Esophagus squamous epithelium (tissue), 4 donors: Measurements from ENCODE around the gene FAM236C.
"Not testable (repeated sequence)": the region's sequence is repeated elsewhere in the genome, so short reads cannot be mapped to it uniquely, and the experiment has no call there.

Experiments used
- POLR2A ChIP-seq, 4 donors: fragments of 450-650 bp; IDR thresholded peaks; one replicate each; pipeline ENCODE4 v1.6.1; 2017; ENCODE audit warnings: antibody characterized with exemption in 4 of 4, mild to moderate bottlenecking in 4 of 4, moderate library complexity in 3 of 4
- TF ChIP-seq, protein P1 (sequence below), 6 experiments: fragments of 450-650 bp in 4 of 6; fragments of 200-600 bp in 2 of 6; sonication (generic) in 2 of 6; IDR thresholded peaks; one replicate each; pipeline ENCODE4 v1.5.1; 2016 to 2019; ENCODE audit warnings: antibody characterized with exemption in 6 of 6, mild to moderate bottlenecking in 4 of 6, moderate library complexity in 4 of 6

DNA sequence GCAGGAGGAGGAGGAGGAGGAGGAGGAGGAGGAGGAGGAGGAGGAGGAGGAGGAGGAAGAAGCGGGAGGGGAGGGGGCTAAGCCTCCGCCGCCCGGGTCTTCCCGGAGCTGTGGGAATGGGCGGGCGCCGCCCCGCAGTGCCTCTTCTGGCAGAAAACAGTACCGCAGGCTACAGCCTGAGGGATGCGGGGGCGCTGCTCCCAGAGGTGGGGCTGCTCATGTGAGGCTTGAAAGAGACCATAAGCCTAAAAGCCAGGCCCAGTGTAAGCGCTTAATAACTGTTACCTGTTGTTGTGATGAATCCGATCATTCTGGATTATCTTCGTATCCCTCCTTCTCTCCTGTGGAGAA lies 31.4 kb downstream of the FAM236C start, which contains the start of gene DMRTC1:
- TF ChIP-seq, protein P1, sequence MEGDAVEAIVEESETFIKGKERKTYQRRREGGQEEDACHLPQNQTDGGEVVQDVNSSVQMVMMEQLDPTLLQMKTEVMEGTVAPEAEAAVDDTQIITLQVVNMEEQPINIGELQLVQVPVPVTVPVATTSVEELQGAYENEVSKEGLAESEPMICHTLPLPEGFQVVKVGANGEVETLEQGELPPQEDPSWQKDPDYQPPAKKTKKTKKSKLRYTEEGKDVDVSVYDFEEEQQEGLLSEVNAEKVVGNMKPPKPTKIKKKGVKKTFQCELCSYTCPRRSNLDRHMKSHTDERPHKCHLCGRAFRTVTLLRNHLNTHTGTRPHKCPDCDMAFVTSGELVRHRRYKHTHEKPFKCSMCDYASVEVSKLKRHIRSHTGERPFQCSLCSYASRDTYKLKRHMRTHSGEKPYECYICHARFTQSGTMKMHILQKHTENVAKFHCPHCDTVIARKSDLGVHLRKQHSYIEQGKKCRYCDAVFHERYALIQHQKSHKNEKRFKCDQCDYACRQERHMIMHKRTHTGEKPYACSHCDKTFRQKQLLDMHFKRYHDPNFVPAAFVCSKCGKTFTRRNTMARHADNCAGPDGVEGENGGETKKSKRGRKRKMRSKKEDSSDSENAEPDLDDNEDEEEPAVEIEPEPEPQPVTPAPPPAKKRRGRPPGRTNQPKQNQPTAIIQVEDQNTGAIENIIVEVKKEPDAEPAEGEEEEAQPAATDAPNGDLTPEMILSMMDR (IDR thresholded peaks at IDR 0.05) = not testable (repeated sequence)
- TF ChIP-seq POLR2A (IDR thresholded peaks at IDR 0.05) = not testable (repeated sequence)
